ENCODE measurements around the gene AJAP1. TPM values are rescaled to one million over a fixed set of nuclear protein-coding genes. Genes with fewer than 3 reads are reported as not detected.

AJAP1 gene
- total and polyA plus RNA-seq, 2 donors (not counting 1 experiment from before 2014, with no cell fraction given) = 0.01 TPM; not detected in 1

GRCh38 chr1:4687943-4688342, 33.5 kb downstream of the AJAP1 start:
- TF ChIP-seq CTCF (conservative IDR thresholded peaks at IDR 0.05 in 1 of 2, IDR thresholded peaks at IDR 0.05 in 1 of 2; ENCODE audit: low read depth in 1 of 2, low read length in 2 of 2) (no peak), EZH2 (IDR thresholded peaks at IDR 0.05; ENCODE audit: low read length, missing control alignments) (no peak)
- Histone ChIP-seq H2AFZ (ENCODE audit: low read length) (no peak overlapping the region), H3K36me3 (ENCODE audit: control insufficient read depth, insufficient read depth, low read length) (no peaks in the 10 kb centered on the region), H3K9me3 (ENCODE audit: control insufficient read depth, insufficient read depth, low read depth, low read length) (no peaks in the 10 kb centered on the region), H3K4me3 (replicated peaks in 1 of 4; ENCODE audit: control extremely low read depth in 1 of 4, insufficient read depth in 1 of 4, low read depth in 3 of 4, low read length in 4 of 4) (no peak overlapping the region), H3K27ac (ENCODE audit: insufficient read depth, low read length) (no peak overlapping the region), H3K27me3 (ENCODE audit: control insufficient read depth, insufficient read depth, low read length) (no peaks in the 10 kb centered on the region), H3K9ac (ENCODE audit: insufficient read depth, low read length) (no peak overlapping the region), H3K4me2 (ENCODE audit: extremely low read depth, insufficient read depth, low read length) (no peak overlapping the region), H3K4me1 (ENCODE audit: control insufficient read depth, extremely low read depth, insufficient read depth, low read length) (no peaks in the 10 kb centered on the region), H4K20me1 (ENCODE audit: control insufficient read depth, extremely low read depth, insufficient read depth, low read length) (no peaks in the 10 kb centered on the region), H3K79me2 (ENCODE audit: control insufficient read depth, insufficient read depth, low read length) (no peaks in the 10 kb centered on the region)
- no peak for DNase-seq (ENCODE audit: low read depth in 2 of 2)

- Histone ChIP-seq H3K4me1 (ENCODE audit: control insufficient read depth, extremely low read depth, insufficient read depth, low read length) (no peaks in the 10 kb centered on the region), H4K20me1 (ENCODE audit: control insufficient read depth, extremely low read depth, insufficient read depth, low read length) (no peaks in the 10 kb centered on the region), H3K27ac (ENCODE audit: insufficient read depth, low read length) (no peak overlapping the region), H3K4me2 (ENCODE audit: extremely low read depth, insufficient read depth, low read length) (no peak overlapping the region), H3K79me2 (ENCODE audit: control insufficient read depth, insufficient read depth, low read length) (no peaks in the 10 kb centered on the region), H3K9me3 (ENCODE audit: control insufficient read depth, insufficient read depth, low read depth, low read length) (no peaks in the 10 kb centered on the region), H2AFZ (ENCODE audit: low read length) (no peak overlapping the region), H3K27me3 (ENCODE audit: control insufficient read depth, insufficient read depth, low read length) (no peaks in the 10 kb centered on the region), H3K9ac (ENCODE audit: insufficient read depth, low read length) (no peak overlapping the region), H3K36me3 (ENCODE audit: control insufficient read depth, insufficient read depth, low read length) (no peaks in the 10 kb centered on the region), H3K4me3 (replicated peaks in 1 of 4; ENCODE audit: control extremely low read depth in 1 of 4, insufficient read depth in 1 of 4, low read depth in 3 of 4, low read length in 4 of 4) (no peak overlapping the region)
- no peak for DNase-seq (ENCODE audit: low read depth in 2 of 2)
- TF ChIP-seq EZH2 (IDR thresholded peaks at IDR 0.05; ENCODE audit: low read length, missing control alignments) (no peak), CTCF (conservative IDR thresholded peaks at IDR 0.05 in 1 of 2, IDR thresholded peaks at IDR 0.05 in 1 of 2; ENCODE audit: low read depth in 1 of 2, low read length in 2 of 2) (no peak)
Observed at GRCh38 chr1:4689271-4689935, 35.0 kb downstream of the AJAP1 start.

GRCh38 chr1:4689941-4690635, 35.7 kb downstream of the AJAP1 start:
- Histone ChIP-seq H2AFZ (ENCODE audit: low read length) (no peak overlapping the region), H3K4me2 (ENCODE audit: extremely low read depth, insufficient read depth, low read length) (no peak overlapping the region), H3K9me3 (ENCODE audit: control insufficient read depth, insufficient read depth, low read depth, low read length) (no peaks in the 10 kb centered on the region), H3K4me3 (replicated peaks in 1 of 4; ENCODE audit: control extremely low read depth in 1 of 4, insufficient read depth in 1 of 4, low read depth in 3 of 4, low read length in 4 of 4) (no peak overlapping the region), H3K27me3 (ENCODE audit: control insufficient read depth, insufficient read depth, low read length) (no peaks in the 10 kb centered on the region), H3K79me2 (ENCODE audit: control insufficient read depth, insufficient read depth, low read length) (no peaks in the 10 kb centered on the region), H3K27ac (ENCODE audit: insufficient read depth, low read length) (no peak overlapping the region), H3K9ac (ENCODE audit: insufficient read depth, low read length) (no peak overlapping the region), H3K4me1 (ENCODE audit: control insufficient read depth, extremely low read depth, insufficient read depth, low read length) (no peaks in the 10 kb centered on the region), H4K20me1 (ENCODE audit: control insufficient read depth, extremely low read depth, insufficient read depth, low read length) (no peaks in the 10 kb centered on the region), H3K36me3 (ENCODE audit: control insufficient read depth, insufficient read depth, low read length) (no peaks in the 10 kb centered on the region)
- TF ChIP-seq CTCF (conservative IDR thresholded peaks at IDR 0.05 in 1 of 2, IDR thresholded peaks at IDR 0.05 in 1 of 2; ENCODE audit: low read depth in 1 of 2, low read length in 2 of 2) = no peak
- TF ChIP-seq EZH2 (IDR thresholded peaks at IDR 0.05; ENCODE audit: low read length, missing control alignments) = no peak
- no peak for DNase-seq (ENCODE audit: low read depth in 2 of 2)

Data from fibroblast of lung (primary cell).